Hepatocyte (in vitro differentiated cells): ENCODE measurements around the gene FAAH. TPM values are rescaled to one million over a fixed set of nuclear protein-coding genes. Genes with fewer than 3 reads are reported as not detected.

Source experiments
- DNase-seq: peaks from one replicate; pipeline ENCODE4 v3.0.0-alpha.2; 2016; ENCODE audit warnings: low spot score
- H2AFZ ChIP-seq: fragments of 200-600 bp; sonication (generic); 2 replicates; pipeline ENCODE4 v1.6.0; 2016; ENCODE audit warnings: antibody characterized with exemption, mild to moderate bottlenecking
- H3K27ac ChIP-seq: fragments of 200-600 bp; sonication (generic); 2 replicates; pipeline ENCODE4 v1.5.1; 2016; ENCODE audit warnings: mild to moderate bottlenecking
- H3K27me3 ChIP-seq: fragments of 200-600 bp; sonication (generic); 2 replicates; pipeline ENCODE4 v1.6.1; 2016
- H3K36me3 ChIP-seq: fragments of 200-600 bp; sonication (generic); replicated peaks from 2 replicates; pipeline ENCODE4 v1.5.1; 2016; ENCODE audit warnings: low read depth; ENCODE audit not compliant: insufficient read depth
- H3K4me1 ChIP-seq: fragments of 200-600 bp; sonication (generic); 2 replicates; pipeline ENCODE4 v1.5.1; 2016; ENCODE audit warnings: mild to moderate bottlenecking, moderate library complexity; ENCODE audit not compliant: insufficient read depth
- H3K4me2 ChIP-seq: fragments of 200-600 bp; sonication (generic); 2 replicates; pipeline ENCODE4 v1.6.0; 2016
- H3K4me3 ChIP-seq: fragments of 200-600 bp; sonication (generic); 2 replicates; pipeline ENCODE4 v1.5.1; 2016; ENCODE audit warnings: mild to moderate bottlenecking
- H3K79me2 ChIP-seq: fragments of 200-600 bp; sonication (generic); 2 replicates; pipeline ENCODE4 v1.6.0; 2017; ENCODE audit warnings: mild to moderate bottlenecking
- H3K9me2 ChIP-seq: fragments of 200-600 bp; sonication (generic); replicated peaks from 2 replicates; pipeline ENCODE4 v1.6.0; 2017; ENCODE audit warnings: mild to moderate bottlenecking; ENCODE audit not compliant: insufficient read depth
- H3K9me3 ChIP-seq: fragments of 200-600 bp; sonication (generic); 2 replicates; pipeline ENCODE4 v1.5.1; 2016; ENCODE audit warnings: low read depth, mild to moderate bottlenecking
- H4K20me1 ChIP-seq: fragments of 200-600 bp; sonication (generic); 2 replicates; pipeline ENCODE4 v1.6.0; 2016; ENCODE audit warnings: mild to moderate bottlenecking; ENCODE audit not compliant: insufficient read depth, poor library complexity, severe bottlenecking
- CTCF ChIP-seq: fragments of 200-600 bp; sonication (generic); IDR thresholded peaks from 2 replicates; pipeline ENCODE4 v1.5.1; 2016; ENCODE audit warnings: antibody characterized with exemption, mild to moderate bottlenecking; ENCODE audit not compliant: poor library complexity
- EZH2 ChIP-seq: fragments of 200-600 bp; sonication (generic); IDR thresholded peaks from 2 replicates; pipeline ENCODE4 v1.6.1; 2016; ENCODE audit warnings: antibody characterized with exemption, mild to moderate bottlenecking, borderline replicate concordance
- EZH2phosphoT487 ChIP-seq: fragments of 200-600 bp; sonication (generic); IDR thresholded peaks from one replicate; pipeline ENCODE4 v1.6.1; 2018; ENCODE audit warnings: antibody characterized with exemption, mild to moderate bottlenecking, low read depth, moderate library complexity; ENCODE audit not compliant: unreplicated experiment, severe bottlenecking
- WGBS: methylation state at CpG from one replicate; pipeline ENCODE4 v1.1.6; 2016; ENCODE audit warnings: low lambda C conversion rate; ENCODE audit errors: missing lambda C conversion rate; 5-methylcytosine and 5-hydroxymethylcytosine counted together
- polyA plus RNA-seq: library from polyadenylated mRNA; unstranded; fragments of >200 nt; fragmentation: Nextera tagmentation; extraction: Ambion mirVana; gene quantifications from 2 replicates; pipeline ENCODE4 v1.2.1, GENCODE V29; 2016
- total RNA-seq: library from RNA; depleted of rRNA; stranded (reverse); fragments of >200 nt; gene quantifications from 2 replicates; pipeline ENCODE4 v1.2.3, GENCODE V29; 2014

FAAH gene
- total and polyA plus RNA-seq, 2 experiments from 2014 or later: 44.5 to 61.8 TPM

- no peaks in the 10 kb centered on the region for H3K36me3 ChIP-seq
- WGBS: 92% methylated on average over 9 of the region's 9 CpGs
These were observed 13.5 kb downstream of the FAAH start for GRCh38 chr1:46407636-46408035.

GRCh38 chr1:46408356-46409062 lies 14.4 kb downstream of the FAAH start:
- Histone ChIP-seq H3K9me3 (no peaks in the 10 kb centered on the region), H3K4me3 (no peak overlapping the region), H3K4me1 (peaks cover 6% of the 10 kb centered on the region), H3K79me2 (no peaks in the 10 kb centered on the region), H4K20me1 (no peaks in the 10 kb centered on the region), H3K9me2 (no peaks in the 10 kb centered on the region), H2AFZ (no peak overlapping the region), H3K27me3 (no peaks in the 10 kb centered on the region), H3K4me2 (no peak overlapping the region), H3K36me3 (no peaks in the 10 kb centered on the region), H3K27ac (no peak overlapping the region)
- DNase-seq: no peak
- TF ChIP-seq EZH2phosphoT487: no peak
- TF ChIP-seq EZH2: no peak
- no peak for TF ChIP-seq CTCF
- WGBS: 93% methylated on average over 12 of the region's 12 CpGs

More at GRCh38 chr1:46407636-46408035, 13.5 kb downstream of the FAAH start:
- no peak for DNase-seq
- Histone ChIP-seq H3K9me2 (no peaks in the 10 kb centered on the region), H3K4me3 (no peak overlapping the region), H2AFZ (no peak overlapping the region), H3K9me3 (no peaks in the 10 kb centered on the region), H3K4me2 (no peak overlapping the region), H3K4me1 (peaks cover 6% of the 10 kb centered on the region), H4K20me1 (no peaks in the 10 kb centered on the region), H3K27ac (no peak overlapping the region), H3K79me2 (peaks cover 3% of the 10 kb centered on the region), H3K27me3 (no peaks in the 10 kb centered on the region)
- TF ChIP-seq EZH2phosphoT487 (no peak), CTCF (no peak), EZH2 (no peak)

GRCh38 chr1:46409063-46409372 lies 14.9 kb downstream of the FAAH start:
- H4K20me1 ChIP-seq: no peaks in the 10 kb centered on the region
- H3K9me2 ChIP-seq: no peaks in the 10 kb centered on the region
- TF ChIP-seq CTCF (no peak), EZH2 (no peak), EZH2phosphoT487 (no peak)
- DNase-seq: no peak
- WGBS: 100% methylated on average over 1 of the region's 1 CpG
- H3K36me3 ChIP-seq: no peaks in the 10 kb centered on the region
- no peak overlapping the region for H3K4me3 ChIP-seq
- peaks cover 6% of the 10 kb centered on the region for H3K4me1 ChIP-seq
- H3K9me3 ChIP-seq: no peaks in the 10 kb centered on the region
- H3K4me2 ChIP-seq: no peak overlapping the region
- no peaks in the 10 kb centered on the region for H3K27me3 ChIP-seq
- no peak overlapping the region for H3K27ac ChIP-seq
- no peak overlapping the region for H2AFZ ChIP-seq
- no peaks in the 10 kb centered on the region for H3K79me2 ChIP-seq
